Right ventricle myocardium inferior (tissue), 1 donor: Measurements from ENCODE around the gene ANGPTL2. TPM values are rescaled to one million over a fixed set of nuclear protein-coding genes. Genes with fewer than 3 reads are reported as not detected.

Experiments
- ATAC-seq: fragments of 200-7000 bp; cut with Tn5 transposase; one replicate; pipeline ENCODE4 v1.9.1; 2020; ENCODE audit warnings: mild to moderate bottlenecking, moderate library complexity
- DNase-seq: peaks from one replicate; pipeline ENCODE4 v3.0.0; 2021; ENCODE audit errors: missing footprints
- intact Hi-C: fragments of 100-400 bp; cut with DNase I; formaldehyde crosslinking; loops from one replicate; pipeline ENCODE4 v1.11.0; 2022
- total RNA-seq: library from RNA; stranded (reverse); fragmentation: NEBNext Ultra II Directional; extraction: Animal tissue kit (Norgen Biotek cat#: 25700); gene quantifications from one replicate; pipeline ENCODE4 v1.2.1, GENCODE V29; 2021
- donor health status: DM: no; HTN: yes; CAD: no; lungs with severe emphysema.

Gene ANGPTL2
- total RNA-seq, 1 donor from 2014 or later = 37.1 TPM

DNA sequence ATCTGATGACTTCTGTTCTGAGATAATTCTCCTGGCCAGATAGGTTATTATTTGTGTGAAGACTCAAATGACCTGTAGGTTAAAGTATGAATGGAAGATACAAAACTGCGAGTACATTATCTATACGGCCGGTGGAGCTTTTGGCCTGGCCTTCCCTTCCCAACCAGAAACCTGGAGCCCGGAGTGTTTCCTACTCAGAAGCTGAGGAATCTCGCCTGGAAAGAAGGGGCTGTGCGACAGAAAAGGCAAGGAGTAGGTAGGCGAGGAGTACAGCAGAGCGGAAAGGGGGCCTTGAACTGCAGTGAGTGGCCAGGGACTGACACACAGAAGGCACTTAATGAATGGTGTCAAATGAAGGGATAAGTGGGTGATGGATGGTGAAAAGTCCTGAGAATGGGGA, 34.6 kb downstream of the ANGPTL2 start:
- intact Hi-C loops = no loop called here
- no peak for DNase-seq
- ATAC-seq = no peak

DNA sequence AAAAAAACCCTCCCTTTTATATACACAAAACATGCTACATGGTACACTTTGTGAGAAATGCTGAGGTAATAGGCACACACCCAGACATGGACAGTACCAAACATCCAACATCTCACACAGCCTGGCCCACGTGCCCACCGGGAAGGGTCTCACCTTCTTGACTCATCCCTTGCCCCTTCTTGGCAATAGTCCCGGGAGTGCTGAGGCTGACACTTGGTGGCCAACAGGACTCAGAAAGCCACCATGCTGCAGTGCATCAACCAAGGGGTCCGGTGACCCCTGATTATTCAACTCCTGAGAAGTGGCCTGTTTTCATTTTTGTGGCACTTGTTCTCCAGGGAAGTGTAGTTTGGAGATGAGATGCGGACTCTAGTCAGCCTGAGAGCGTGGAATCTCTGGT, 35.0 kb downstream of the ANGPTL2 start:
- intact Hi-C loops = no loop called here
- ATAC-seq = no peak
- DNase-seq = no peak

DNA sequence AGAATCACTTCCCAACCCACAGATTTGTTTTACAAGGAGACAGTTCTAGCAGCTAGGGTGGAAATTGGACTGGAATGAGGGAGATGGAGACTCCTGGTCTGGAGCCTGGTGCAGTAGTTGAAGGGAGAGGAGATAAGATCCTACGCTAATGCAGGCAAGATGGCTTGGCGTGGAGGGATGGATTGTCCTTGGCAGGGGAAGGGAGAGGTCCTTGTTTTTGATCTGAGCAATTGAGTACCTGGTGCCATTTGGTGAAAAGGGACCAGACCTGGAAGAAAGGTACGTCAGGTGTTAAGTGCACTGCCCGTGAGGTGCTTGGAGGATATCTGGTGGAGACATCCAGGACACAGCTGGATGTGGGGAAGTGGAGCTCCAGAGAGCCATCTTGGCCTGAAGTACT, 35.7 kb downstream of the ANGPTL2 start:
- ATAC-seq (no peak), DNase-seq (no peak)
- intact Hi-C loops = no loop called here

DNA sequence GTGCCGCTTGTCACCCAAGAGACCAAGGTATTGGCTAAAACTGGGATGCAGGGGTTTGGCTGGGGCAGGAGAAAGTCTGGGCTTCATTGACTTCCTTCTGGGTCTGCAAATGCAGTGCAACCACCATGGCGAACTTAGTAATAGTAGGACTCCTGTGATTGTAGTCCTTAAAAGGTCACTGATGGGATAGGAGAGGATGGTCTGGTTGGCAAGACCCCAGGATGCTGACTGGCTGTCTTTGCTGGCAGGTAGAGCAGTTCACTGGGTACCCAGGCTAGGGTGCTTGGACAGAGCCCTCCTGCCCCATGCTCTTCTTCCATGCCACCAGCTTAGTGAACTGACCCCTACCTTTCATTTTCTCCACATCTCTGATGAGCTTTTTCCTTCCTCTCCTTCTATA, 37.2 kb downstream of the ANGPTL2 start:
- intact Hi-C loops = no loop called here
- no peak for DNase-seq
- no peak for ATAC-seq

DNA sequence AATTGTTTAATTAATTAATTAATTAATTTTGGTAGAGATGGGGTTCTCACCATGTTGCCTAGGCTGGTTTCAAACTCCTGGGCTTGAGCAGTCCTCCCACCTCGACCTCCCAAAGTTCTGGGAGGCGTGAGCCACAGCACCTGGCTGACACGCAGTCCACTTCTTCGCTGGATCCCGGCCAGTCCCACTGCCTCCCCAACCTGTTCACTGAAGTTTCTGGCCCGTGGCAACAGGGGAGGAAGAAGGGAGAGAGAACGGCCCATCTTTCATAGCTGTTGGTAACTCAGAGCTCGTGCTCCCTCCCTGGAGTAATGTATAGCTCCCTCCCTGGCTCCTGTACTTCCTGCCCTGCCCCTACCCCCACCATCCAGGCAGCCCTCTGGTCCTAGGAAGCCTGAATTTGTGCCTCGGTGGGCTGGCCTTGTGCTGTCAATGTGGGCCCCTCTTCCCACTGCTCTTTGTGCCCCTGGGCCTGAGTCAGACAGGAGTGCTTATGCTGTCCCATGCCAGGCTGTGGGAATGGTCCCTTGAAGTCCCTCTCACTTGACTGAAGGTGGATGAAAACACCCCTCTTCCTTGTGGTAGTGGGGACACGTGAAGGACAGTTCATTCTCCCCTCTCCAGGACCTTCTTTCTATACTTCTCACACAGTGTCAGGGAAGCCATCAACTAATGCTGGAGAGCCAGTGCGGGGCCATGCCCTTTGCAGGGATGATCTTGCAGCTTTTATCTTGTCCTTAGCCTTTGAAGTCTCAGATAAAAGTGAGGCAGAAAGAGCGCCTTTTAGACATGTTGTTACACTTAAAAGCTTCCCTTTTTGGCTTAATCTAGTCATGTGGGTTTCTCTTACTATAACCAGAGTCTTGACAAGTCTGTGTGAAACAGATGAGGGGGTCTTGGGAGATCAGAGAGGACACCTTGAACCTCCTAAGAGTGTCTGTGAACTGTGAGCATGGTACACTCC, 38.1 kb downstream of the ANGPTL2 start:
- DNase-seq (no peak), ATAC-seq (no peak)
- intact Hi-C loops = no loop called here

DNA sequence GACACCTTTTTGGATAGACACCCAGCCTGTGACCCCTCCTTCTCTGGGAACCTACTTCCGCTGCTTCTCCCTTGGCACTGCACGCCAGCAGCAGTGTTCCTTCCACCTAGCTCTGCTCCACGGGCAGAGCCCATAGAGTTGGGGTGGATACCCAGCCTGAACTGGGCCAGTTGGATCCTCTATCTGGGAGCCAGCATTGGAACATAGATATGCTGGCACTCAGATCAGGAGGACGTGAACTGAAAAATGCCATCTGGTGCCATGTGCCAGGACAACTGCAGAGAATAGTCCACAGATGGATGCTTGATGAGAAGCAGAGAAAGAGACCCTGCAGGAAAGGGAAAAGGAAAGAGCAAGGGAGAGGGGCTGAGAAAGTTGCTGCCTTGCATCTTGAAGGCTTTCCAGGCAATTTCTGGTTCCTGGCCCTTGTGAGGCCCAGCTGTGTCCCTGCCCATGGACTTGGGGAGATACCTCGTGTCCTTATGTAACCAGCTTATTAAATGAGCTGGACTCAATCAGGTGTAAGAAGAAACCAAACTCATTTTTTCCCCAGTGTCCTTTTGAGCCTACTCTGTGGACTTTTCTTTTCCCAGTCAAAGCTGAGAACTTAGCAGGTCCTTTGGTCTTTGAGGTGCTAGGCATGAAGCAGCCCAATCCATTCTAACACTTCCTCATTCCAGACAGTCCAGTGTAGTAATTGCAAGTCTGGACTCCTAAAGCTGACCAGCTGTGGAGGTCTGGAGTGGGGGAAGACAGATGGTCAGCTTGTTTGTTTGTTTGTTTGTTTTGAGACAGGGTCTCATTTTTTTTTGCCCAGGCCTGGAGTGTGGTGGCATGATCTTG, 39.1 kb downstream of the ANGPTL2 start:
- ATAC-seq (peak; percentile 55), DNase-seq (no peak)
- intact Hi-C loops = no loop called here

DNA sequence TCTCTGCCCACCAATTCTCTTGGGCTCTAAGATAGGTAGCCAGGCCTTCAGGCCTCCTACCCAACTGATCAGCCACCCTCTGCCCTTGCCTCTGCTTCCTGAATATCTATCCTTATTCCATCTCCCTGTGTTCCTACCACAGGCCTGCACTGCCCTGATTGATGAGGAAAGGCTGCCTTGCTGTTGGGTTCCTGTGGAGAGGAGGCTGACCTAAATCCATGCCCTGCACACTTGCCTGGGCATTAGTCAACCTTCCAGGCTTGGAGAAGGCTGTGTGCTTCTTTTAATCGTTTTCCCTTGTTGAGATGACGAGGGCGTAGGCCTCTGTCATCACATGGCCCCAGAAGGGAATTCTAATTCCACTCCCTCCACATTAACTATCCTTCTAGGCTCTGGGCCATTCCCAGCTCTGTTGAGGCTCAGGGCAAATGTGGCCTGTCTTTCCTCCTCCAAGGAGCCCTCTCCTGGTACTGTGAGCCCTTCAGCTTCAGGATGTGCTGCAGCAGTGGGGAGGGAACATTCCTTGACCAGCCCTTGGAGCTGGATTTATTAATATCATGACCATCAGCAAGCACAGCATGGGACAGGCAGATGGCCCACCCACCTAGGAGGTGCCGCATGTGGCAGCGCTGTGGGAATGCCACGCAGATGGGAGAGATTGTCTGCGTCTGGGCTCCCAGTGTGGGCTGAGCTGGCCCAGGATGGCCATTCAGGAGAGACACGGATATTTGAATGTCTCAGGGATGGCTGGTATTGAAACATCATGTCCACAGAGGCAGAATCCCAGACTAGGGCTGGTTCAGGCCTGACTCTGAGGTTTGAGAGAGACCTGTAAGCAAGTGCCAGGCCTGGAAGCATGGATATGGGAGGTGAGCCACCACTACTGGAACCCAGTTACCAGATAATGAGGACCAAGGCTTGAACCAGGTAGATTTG, 40.9 kb downstream of the ANGPTL2 start:
- peak; percentile 57 for ATAC-seq
- intact Hi-C loops = no loop called here
- no peak for DNase-seq

DNA sequence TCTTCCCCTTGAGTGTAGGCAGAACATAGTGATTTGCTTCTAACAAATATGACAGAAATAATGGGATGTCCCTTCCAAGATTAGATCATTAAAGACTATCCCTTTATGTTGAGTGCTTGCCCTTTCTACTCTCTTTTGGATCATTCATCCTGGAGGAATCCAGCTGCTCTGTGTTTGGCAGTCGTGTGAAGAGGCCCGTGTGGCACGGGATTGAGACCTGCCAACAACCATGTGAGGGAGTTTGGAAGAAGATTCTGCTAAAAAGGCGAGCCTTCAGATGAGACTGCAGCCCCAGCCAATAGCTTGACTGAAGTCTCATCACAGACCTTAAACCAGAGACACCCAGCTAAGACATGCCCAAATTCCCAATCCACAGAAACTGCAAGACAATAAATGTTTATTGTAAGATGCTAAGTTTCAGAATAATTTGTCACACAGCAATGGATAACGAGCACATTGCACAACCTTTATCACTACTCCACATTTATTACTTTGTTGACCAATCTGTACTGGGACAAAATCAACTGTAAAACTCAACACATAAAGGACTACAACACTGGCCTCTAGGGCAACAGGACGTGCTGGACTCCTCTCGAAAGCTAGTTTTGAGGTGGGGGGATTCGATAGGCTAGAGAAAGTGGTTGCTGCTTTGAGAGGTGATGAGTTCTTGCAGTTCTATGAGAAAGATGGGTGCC, 42.8 kb downstream of the ANGPTL2 start:
- ATAC-seq (no peak), DNase-seq (no peak)
- intact Hi-C loops = no loop called here

DNA sequence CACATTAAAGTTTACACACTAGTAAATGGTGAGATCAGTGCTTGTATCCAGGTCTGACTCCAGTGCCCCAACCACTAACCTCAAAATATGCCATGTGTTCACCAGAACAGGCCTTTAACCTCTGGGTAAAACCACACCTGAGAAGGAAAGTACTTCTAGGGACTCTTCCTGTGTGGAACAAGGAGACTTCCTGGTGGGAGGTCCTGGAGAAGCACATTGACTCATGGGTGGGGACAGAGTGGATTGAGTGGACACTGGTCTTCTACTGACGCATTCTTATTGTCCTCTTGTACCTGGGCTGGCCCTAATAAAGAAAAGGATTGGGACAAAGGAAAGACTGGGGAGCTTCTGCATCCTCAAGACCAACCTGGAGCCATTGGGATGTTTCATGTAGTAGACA, 43.4 kb downstream of the ANGPTL2 start:
- intact Hi-C loops = no loop called here
- no peak for ATAC-seq

DNA sequence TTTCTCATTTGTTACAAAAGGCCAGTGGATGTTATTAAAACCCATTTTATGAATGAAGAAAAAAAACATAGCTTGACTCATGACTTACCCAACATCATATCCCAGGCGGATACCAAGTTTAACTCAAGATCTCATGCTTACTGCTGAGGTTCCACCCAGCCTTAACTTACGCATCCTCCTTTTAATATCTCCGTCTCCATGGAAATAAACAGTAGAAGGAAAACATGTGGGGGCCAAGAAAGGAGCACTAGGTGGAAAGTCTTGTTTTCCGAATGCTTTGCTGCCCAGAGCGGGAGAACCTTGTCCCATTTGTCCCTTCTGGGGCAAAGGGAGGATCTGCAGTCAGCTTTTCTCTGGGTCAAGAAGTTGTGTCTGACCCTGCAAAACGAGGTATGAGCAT, 44.1 kb downstream of the ANGPTL2 start:
- intact Hi-C loops = no loop called here
- no peak for ATAC-seq
- DNase-seq = no peak

More for the DNA sequence above, 43.4 kb downstream of the ANGPTL2 start:
- DNase-seq = no peak

DNA sequence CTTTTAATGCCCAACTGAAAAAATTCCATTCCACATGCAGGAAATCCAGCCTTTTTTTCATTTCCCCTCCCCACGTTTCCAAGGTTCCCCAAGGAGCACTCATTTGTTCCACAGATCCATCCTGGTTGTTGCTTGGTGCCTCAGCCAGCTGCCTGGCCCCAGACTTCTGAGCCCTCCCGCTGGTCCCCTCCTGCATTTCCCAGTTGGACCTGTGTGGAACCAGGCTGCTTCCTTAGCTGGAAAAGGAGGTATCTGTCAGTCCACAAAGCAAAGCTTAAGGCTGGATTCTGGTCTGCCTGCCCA, 44.8 kb downstream of the ANGPTL2 start:
- intact Hi-C loops = no loop called here
- DNase-seq (no peak), ATAC-seq (no peak)

DNA sequence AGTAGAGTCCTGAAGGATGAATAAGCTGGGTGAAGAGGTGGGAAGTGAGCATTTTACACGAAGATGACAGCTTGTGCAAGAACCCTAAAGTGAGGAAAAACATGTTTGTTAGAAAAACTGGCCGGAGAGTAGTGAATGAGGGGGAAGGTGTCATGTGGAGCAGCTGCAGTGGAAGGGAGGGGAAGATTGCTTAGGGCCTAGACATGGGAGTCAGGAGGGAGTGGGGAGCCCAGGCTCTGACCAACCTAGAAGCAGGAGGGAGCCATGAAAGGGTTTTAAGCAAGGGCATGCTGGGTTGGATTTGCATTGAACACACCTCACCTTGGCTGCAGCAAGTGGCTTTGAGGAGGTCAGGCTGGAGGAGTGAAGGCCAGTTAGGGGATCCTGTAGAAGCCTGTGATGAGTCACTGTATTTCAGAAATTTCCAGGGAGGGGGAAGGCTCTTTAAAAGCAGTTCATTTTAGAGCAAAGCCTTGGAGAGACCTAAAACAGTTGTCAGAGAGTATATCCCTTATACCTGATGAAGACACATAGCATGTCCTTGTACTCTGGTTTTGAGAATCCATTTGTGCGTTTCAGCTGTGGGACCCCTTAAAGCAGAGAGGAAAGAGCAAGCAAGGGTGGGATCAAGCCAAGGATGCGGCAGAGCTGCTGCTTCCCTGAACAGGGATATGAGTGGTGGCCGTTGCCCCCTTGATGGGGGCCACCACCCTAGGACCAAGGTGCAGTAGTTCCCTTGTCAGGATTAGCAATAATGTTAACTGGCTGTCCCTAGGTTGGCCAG, 45.4 kb downstream of the ANGPTL2 start:
- intact Hi-C loops = no loop called here
- DNase-seq (no peak), ATAC-seq (no peak)

DNA sequence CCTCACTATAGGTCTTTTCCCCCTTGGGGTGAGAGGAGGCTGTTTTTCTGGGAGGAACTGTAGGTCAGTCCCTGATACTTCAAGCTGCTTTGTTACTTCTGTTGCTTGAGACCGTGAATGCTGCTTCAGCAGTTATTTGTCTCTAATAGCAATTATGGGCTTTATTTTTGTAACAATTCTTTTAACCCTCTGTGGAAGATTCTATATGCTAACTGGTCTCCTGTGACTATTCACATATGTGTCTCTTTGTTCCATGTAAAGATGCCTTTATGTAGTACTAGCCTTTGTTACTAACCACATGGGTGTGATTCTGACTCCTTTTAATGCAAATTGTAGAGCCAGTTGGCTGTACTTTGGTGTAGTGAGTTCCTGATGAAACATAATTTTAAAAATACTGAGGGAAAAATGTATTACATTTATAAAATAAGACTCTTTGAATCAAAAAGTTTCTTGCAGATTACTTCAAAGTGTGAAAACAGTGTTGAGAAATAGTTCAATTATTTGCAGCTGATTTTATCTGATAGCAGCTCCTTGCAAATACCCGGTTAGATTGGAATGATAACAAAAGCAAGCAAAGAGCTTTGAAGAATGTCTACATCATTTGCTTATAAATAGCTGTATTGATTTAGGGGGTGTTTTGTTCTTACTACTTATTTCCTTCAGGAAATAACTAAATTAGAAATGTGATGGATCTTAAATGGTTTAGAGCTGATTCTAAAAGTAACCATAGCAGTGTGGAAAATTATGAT, 46.6 kb downstream of the ANGPTL2 start:
- intact Hi-C loops = no loop called here
- no peak for DNase-seq
- no peak for ATAC-seq

DNA sequence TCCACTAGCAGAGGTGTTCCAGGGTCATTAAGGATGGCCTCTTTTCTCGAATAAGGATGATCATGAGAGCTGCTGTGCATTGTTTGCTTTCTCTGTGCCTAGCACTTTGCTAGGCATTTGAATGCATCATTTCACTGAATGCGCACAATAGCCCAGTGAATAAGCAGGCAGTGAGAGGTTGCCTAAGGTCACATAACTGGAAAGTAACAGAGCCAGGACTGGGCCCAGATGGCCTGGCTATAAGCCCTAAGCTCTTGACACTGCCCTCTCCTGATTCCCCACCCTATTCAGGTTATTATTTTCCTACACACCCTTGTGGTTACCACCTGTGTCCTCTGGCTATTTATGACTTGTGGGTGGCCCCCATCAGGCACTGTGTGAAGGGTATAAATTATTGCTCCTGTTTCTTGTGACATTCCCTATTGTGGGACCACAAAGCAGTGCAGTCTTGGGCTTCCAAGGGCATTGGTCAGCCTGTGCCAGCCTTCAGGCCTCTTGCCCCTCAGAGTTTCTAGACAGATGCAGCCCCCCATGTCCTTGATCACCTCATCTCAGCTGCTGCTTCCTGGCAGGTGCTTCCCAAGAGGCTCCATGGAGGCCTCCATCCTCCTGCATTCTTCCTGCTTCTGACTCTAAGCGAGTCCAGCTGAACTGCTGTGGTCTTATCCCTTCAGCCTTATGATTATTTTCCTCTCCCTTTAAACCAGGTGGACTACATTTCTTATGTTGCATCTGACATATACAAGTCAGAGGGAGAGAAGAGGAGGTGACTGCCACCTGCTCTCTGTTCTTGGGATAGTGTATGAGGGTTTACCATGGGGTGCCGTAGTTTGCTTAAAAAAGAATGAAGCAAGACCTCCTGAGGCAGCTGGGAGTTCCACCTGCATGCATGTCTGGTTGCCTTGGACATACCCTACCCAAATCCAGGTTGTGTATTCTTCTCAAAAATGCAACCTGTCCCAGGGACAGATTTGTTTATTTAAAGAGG, 47.6 kb downstream of the ANGPTL2 start:
- ATAC-seq (peak; percentile 96), DNase-seq (no peak)
- intact Hi-C loops = no loop called here

DNA sequence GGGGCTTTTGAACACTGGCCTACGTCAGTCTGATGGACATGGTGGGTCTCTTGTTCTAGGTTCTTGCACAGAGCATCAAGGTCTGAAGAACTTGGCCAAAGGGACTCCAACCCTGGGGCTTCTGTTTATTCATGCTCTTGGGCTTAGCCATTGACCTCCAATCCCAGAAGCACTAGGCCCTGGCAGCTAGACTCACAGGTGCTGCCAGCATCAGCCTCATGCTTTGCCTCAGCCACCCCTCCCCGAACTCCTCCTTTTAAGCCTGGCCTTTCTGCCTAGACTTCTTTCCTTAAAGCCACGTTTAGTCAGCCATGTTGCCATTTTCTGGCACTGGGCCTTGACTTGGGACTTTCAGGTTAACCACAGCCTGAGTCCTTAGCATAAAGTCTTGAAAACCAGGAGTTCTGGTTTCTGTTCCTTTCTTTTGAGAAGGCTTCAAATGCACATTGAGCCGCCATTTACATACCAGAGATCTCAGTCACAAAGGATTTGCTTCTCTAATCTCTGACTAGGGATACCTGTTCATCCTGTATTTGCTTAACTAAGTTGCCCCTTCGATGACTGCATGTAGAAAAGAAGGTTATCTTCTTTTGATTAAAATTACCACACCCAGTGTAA, 54.7 kb downstream of the ANGPTL2 start:
- intact Hi-C loops = no loop called here
- ATAC-seq = no peak
- DNase-seq = no peak

DNA sequence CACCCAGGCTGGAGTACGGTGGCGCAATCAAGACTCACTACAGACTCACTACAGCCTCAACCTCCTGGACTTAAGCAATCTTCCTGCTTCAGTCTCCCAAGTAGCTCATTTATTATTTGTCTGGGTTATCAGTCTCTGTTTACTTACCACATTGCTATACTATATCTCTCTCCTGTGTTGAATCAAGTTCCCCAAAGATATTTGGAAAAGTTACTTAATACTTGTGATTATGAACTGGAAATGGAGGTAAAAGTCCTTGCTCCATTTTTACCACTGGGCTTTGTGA, 55.6 kb downstream of the ANGPTL2 start:
- intact Hi-C loops = no loop called here
- no peak for ATAC-seq
- DNase-seq = no peak
